Endothelial cell (in vitro differentiated cells): ENCODE measurements around the gene AGBL4. TPM values are rescaled to one million over a fixed set of nuclear protein-coding genes. Genes with fewer than 3 reads are reported as not detected.

Experiments
- DNase-seq: peaks from one replicate; pipeline ENCODE4 v3.0.0; 2021; ENCODE audit warnings: low spot score
- H3K27ac Mint-ChIP-seq: one replicate; pipeline ENCODE4 v1.8.0; 2021; ENCODE audit warnings: mixed read lengths, inconsistent platforms; ENCODE audit not compliant: unreplicated experiment
- H3K27me3 Mint-ChIP-seq: one replicate; pipeline ENCODE4 v1.8.0; 2021; ENCODE audit warnings: mild to moderate bottlenecking, moderate library complexity, mixed read lengths, inconsistent platforms; ENCODE audit not compliant: unreplicated experiment
- H3K36me3 Mint-ChIP-seq: one replicate; pipeline ENCODE4 v1.8.0; 2021; ENCODE audit warnings: mild to moderate bottlenecking, low read depth, mixed read lengths, inconsistent platforms; ENCODE audit not compliant: unreplicated experiment
- H3K4me1 Mint-ChIP-seq: one replicate; pipeline ENCODE4 v1.8.0; 2021; ENCODE audit warnings: mild to moderate bottlenecking, mixed read lengths, inconsistent platforms; ENCODE audit not compliant: unreplicated experiment
- H3K4me3 Mint-ChIP-seq: one replicate; pipeline ENCODE4 v1.8.0; 2021; ENCODE audit warnings: mild to moderate bottlenecking, mixed read lengths, inconsistent platforms; ENCODE audit not compliant: unreplicated experiment
- H3K9me3 Mint-ChIP-seq: one replicate; pipeline ENCODE4 v1.8.0; 2021; ENCODE audit warnings: mixed read lengths, inconsistent platforms; ENCODE audit not compliant: unreplicated experiment
- CTCF ChIP-seq: fragments of 200-600 bp; sonication (generic); IDR thresholded peaks from one replicate; pipeline ENCODE4 v1.5.0; 2021; ENCODE audit warnings: antibody characterized with exemption; ENCODE audit not compliant: unreplicated experiment
- long read RNA-seq: library from polyadenylated mRNA; unstranded; transcript quantifications from one replicate; pipeline ENCODE4 v2.0.0, GENCODE V29; 2020; ENCODE audit not compliant: unreplicated experiment
- total RNA-seq: library from RNA; stranded (reverse); fragmentation: NEBNext Ultra II Directional; extraction: Animal tissue kit (Norgen Biotek cat#: 25700); gene quantifications from one replicate; pipeline ENCODE4 v1.2.1, GENCODE V29; 2021; ENCODE audit not compliant: unreplicated experiment

AGBL4 gene
- total RNA-seq: 0.51 TPM
- long read RNA-seq, partial matches to known transcripts: 0 of 3 reads
- long read RNA-seq, other reads (novel, unspliced or antisense): 3 of 3 reads

GRCh38 chr1:50023292-50024159 lies at the start of gene AGBL4:
TSS of gene AGBL4 (minus strand) at chr1:50023954.
- peak; percentile 74 for DNase-seq
- no peak for TF ChIP-seq CTCF
- no peaks in the 10 kb centered on the region for H3K9me3 Mint-ChIP-seq
- H3K4me1 Mint-ChIP-seq: peaks cover 2% of the 10 kb centered on the region
- H3K36me3 Mint-ChIP-seq: no peaks in the 10 kb centered on the region
- no peak within 1 kb of the TSS for H3K27ac Mint-ChIP-seq
- H3K4me3 Mint-ChIP-seq: peak within 1 kb of the TSS; percentile 77
- H3K27me3 Mint-ChIP-seq: peaks cover 1% of the 10 kb centered on the region

- H3K27ac Mint-ChIP-seq: no peak overlapping the region
- DNase-seq: no peak
- H3K27me3 Mint-ChIP-seq: no peaks in the 10 kb centered on the region
- no peak for TF ChIP-seq CTCF
- H3K36me3 Mint-ChIP-seq: no peaks in the 10 kb centered on the region
- no peaks in the 10 kb centered on the region for H3K9me3 Mint-ChIP-seq
- no peak overlapping the region for H3K4me3 Mint-ChIP-seq
- no peaks in the 10 kb centered on the region for H3K4me1 Mint-ChIP-seq
These were observed 43.1 kb upstream of the AGBL4 start for GRCh38 chr1:50066806-50067205.

- Mint-ChIP-seq H3K4me3 (no peak overlapping the region), H3K27ac (no peak overlapping the region), H3K9me3 (no peaks in the 10 kb centered on the region), H3K36me3 (no peaks in the 10 kb centered on the region), H3K4me1 (no peaks in the 10 kb centered on the region), H3K27me3 (no peaks in the 10 kb centered on the region)
- no peak for TF ChIP-seq CTCF
- no peak for DNase-seq
These were observed 36.5 kb upstream of the AGBL4 start for GRCh38 chr1:50060279-50060678.

- Mint-ChIP-seq H3K4me1 (peaks cover 9% of the 10 kb centered on the region), H3K4me3 (peak overlapping the region; percentile 75), H3K27me3 (peaks cover 6% of the 10 kb centered on the region), H3K9me3 (no peaks in the 10 kb centered on the region), H3K36me3 (no peaks in the 10 kb centered on the region), H3K27ac (no peak overlapping the region)
- no peak for DNase-seq
- TF ChIP-seq CTCF: no peak
These were observed 25.0 kb upstream of the AGBL4 start for GRCh38 chr1:50048791-50049190.
